K562 (cell line): ENCODE data around the gene ZNF442. TPM values are rescaled to one million over a fixed set of nuclear protein-coding genes. Genes with fewer than 3 reads are reported as not detected.
A peak's percentile ranks its signal among the peaks of the same experiment; 100 is the strongest.

Experiments
- ATAC-seq: fragments of 200-7000 bp; cut with Tn5 transposase; 3 replicates; pipeline ENCODE4 v1.9.1; 2020; ENCODE audit warnings: moderate library complexity
- BruUV-seq: library from RNA; stranded (reverse); fragments of 400-500 nt; replicated peaks from 2 replicates; lab custom pipeline; 2021; lab: Mats Ljungman, UMichigan
- CTCF ChIA-PET: fragments of 300-600 bp; formaldehyde crosslinking; extraction: SDS; loops from one replicate; lab custom pipeline; 2021; ENCODE audit warnings: low intra/inter-chr PET ratio; lab: Yijun Ruan, JAX
- POLR2A ChIA-PET: fragments of 300-600, 350-650 bp; sonication (Branson Sonifier 250); formaldehyde crosslinking; extraction: SDS; loops from one replicate; lab custom pipeline; 2021; ENCODE audit warnings: antibody characterized with exemption, inconsistent platforms; lab: Yijun Ruan, JAX
- DNase-seq, 4 experiments: peaks; one replicate each; pipeline versions ENCODE4 v3.0.0 to v3.0.0-alpha.2; 2011 to 2018; ENCODE audit warnings: low spot score in 3 of 4, mixed read lengths in 3 of 4; ENCODE audit errors: extremely low read depth in 1 of 4
- FAIRE-seq: peaks from 2 replicates; lab custom pipeline; 2011; peaks lifted over from hg19 to GRCh38; lab: Jason Lieb, UNC
- H2AFZ ChIP-seq: 2 replicates; pipeline ENCODE4 v1.6.0; 2011; ENCODE audit warnings: low read depth, low read length, control low read depth, inconsistent platforms
- H3K27ac ChIP-seq: fragments of 200-600 bp; 3 replicates; pipeline ENCODE4 v1.8.0; 2011; ENCODE audit warnings: low read depth, mild to moderate bottlenecking, control low read depth, inconsistent platforms, low read length, moderate library complexity, mixed read lengths; ENCODE audit errors: extremely low read depth
- H3K27me3 ChIP-seq, 2 experiments: fragments of 300-600 bp in 1 of 2; 2 replicates in 1 of 2; 3 replicates in 1 of 2; pipeline versions ENCODE4 v1.6.0 to v1.8.0; 2011; ENCODE audit warnings: inconsistent platforms in 2 of 2, low read length in 2 of 2, mild to moderate bottlenecking in 1 of 2, mixed read lengths in 1 of 2, moderate library complexity in 1 of 2; ENCODE audit not compliant: control insufficient read depth in 2 of 2, insufficient read depth in 2 of 2
- H3K36me3 ChIP-seq: fragments of 300-600 bp; 3 replicates; pipeline ENCODE4 v1.8.0; 2011; ENCODE audit warnings: mild to moderate bottlenecking, low read length, inconsistent platforms; ENCODE audit not compliant: control insufficient read depth, insufficient read depth
- H3K4me1 ChIP-seq, 2 experiments: fragments of 200-600 bp in 1 of 2; replicated peaks in 1 of 2; 2 replicates in 1 of 2; 3 replicates in 1 of 2; pipeline versions ENCODE4 v1.5.1 to v1.8.0; 2011; ENCODE audit warnings: inconsistent platforms in 2 of 2, low read length in 2 of 2, mild to moderate bottlenecking in 1 of 2, mixed read lengths in 1 of 2, moderate library complexity in 1 of 2; ENCODE audit not compliant: control insufficient read depth in 2 of 2, insufficient read depth in 2 of 2
- H3K4me2 ChIP-seq: 2 replicates; pipeline ENCODE4 v1.6.1; 2011; ENCODE audit warnings: low read length, control low read depth, inconsistent platforms, mixed read lengths; ENCODE audit not compliant: insufficient read depth
- H3K4me3 ChIP-seq: fragments of 200-600 bp; sonication (generic), shearing (Covaris generic); 2 replicates; pipeline ENCODE4 v1.5.1; 2016; ENCODE audit warnings: control low read depth, inconsistent platforms
- H3K79me2 ChIP-seq: fragments of 200-600 bp; 3 replicates; pipeline ENCODE4 v1.8.0; 2011; ENCODE audit warnings: low read length, inconsistent platforms; ENCODE audit not compliant: control insufficient read depth, insufficient read depth
- H3K9ac ChIP-seq, 2 experiments: 2 replicates each; pipeline versions ENCODE4 v1.6.0 to v1.6.1; 2011; ENCODE audit warnings: low read depth in 2 of 2, low read length in 2 of 2, control low read depth in 1 of 2, inconsistent platforms in 1 of 2, mild to moderate bottlenecking in 1 of 2, mixed read lengths in 1 of 2; ENCODE audit not compliant: insufficient read depth in 1 of 2
- H3K9me1 ChIP-seq: one replicate; pipeline ENCODE4 v1.6.0; 2011; ENCODE audit warnings: inconsistent platforms, mild to moderate bottlenecking, low read length, moderate library complexity; ENCODE audit not compliant: control insufficient read depth, insufficient read depth
- H3K9me3 ChIP-seq: replicated peaks from 2 replicates; pipeline ENCODE4 v1.5.1; 2011; ENCODE audit warnings: low read depth, low read length, inconsistent platforms; ENCODE audit not compliant: control insufficient read depth, insufficient read depth
- H4K20me1 ChIP-seq: replicated peaks from 2 replicates; pipeline ENCODE4 v1.6.1; 2011; ENCODE audit warnings: low read length, inconsistent platforms, mixed read lengths; ENCODE audit not compliant: control insufficient read depth, insufficient read depth
- ATF7 ChIP-seq: fragments of 450-650 bp; IDR thresholded peaks from 2 replicates; pipeline ENCODE4 v1.7.1; 2014; ENCODE audit warnings: mild to moderate bottlenecking, moderate library complexity
- FOXK2 ChIP-seq, 2 experiments: fragments of 450-650 bp; IDR thresholded peaks in 1 of 2; conservative IDR thresholded peaks in 1 of 2; 2 replicates each; pipeline ENCODE4 v1.6.1; 2016; ENCODE audit warnings: low read depth in 2 of 2, mild to moderate bottlenecking in 1 of 2
- JUND ChIP-seq, 2 experiments: IDR thresholded peaks; 2 replicates in 1 of 2; 3 replicates in 1 of 2; pipeline ENCODE4 v1.6.1; 2011; ENCODE audit warnings: borderline replicate concordance in 2 of 2, low read depth in 2 of 2, low read length in 2 of 2, improper control_type of control experiment in 1 of 2, missing biosample characterization in 1 of 2, missing genetic modification characterization in 1 of 2, missing genetic modification reagents in 1 of 2
- KAT7 ChIP-seq: sonication (generic); formaldehyde crosslinking; IDR thresholded peaks from 2 replicates; pipeline ENCODE4 v1.8.0; 2022; ENCODE audit warnings: missing genetic modification reagents, mild to moderate bottlenecking, borderline replicate concordance
- LEF1 ChIP-seq: fragments of 450-650 bp; IDR thresholded peaks from 2 replicates; pipeline ENCODE4 v1.6.1; 2016; ENCODE audit warnings: mild to moderate bottlenecking
- MTA2 ChIP-seq: fragments of 450-650 bp; IDR thresholded peaks from 2 replicates; pipeline ENCODE4 v1.6.1; 2016; ENCODE audit warnings: low read depth
- MYC ChIP-seq, 2 experiments: fragments of 250-450 bp in 1 of 2; sonication (Bioruptor Pico) in 1 of 2; IDR thresholded peaks; 2 replicates each; pipeline versions ENCODE4 v1.5.1 to v1.6.1; 2012 to 2021; ENCODE audit warnings: low read depth in 2 of 2, borderline replicate concordance in 1 of 2, improper control_type of control experiment in 1 of 2, low read length in 1 of 2, mild to moderate bottlenecking in 1 of 2, moderate library complexity in 1 of 2
- NEUROD1 ChIP-seq: fragments of 150-350 bp; IDR thresholded peaks from 2 replicates; pipeline ENCODE4 v1.6.1; 2014; ENCODE audit warnings: borderline replicate concordance, low read length, low read depth; ENCODE audit not compliant: partially characterized antibody
- PRPF4 ChIP-seq: fragments of 200-400 bp; formaldehyde crosslinking; IDR thresholded peaks from one replicate; pipeline ENCODE4 v1.6.1; 2017; ENCODE audit warnings: low read length, low read depth, mild to moderate bottlenecking; ENCODE audit not compliant: insufficient read depth, poor library complexity, severe bottlenecking
- RBM34 ChIP-seq: fragments of 200-400 bp; formaldehyde crosslinking; IDR thresholded peaks from 2 replicates; pipeline ENCODE4 v1.6.1; 2018; ENCODE audit warnings: low read length, borderline replicate concordance; ENCODE audit not compliant: insufficient read depth
- STAT5A ChIP-seq: IDR thresholded peaks from 2 replicates; pipeline ENCODE4 v1.6.1; 2012; ENCODE audit warnings: low read length, inconsistent platforms, borderline replicate concordance
- TRIM24 ChIP-seq, 2 experiments: fragments of 450-650 bp; IDR thresholded peaks; 2 replicates each; pipeline ENCODE4 v1.6.1; 2016
- WGBS: fragments of 100-300 bp; shearing (Covaris generic); methylation state at CpG from one replicate; pipeline ENCODE4 v1.1.6; 2016; ENCODE audit warnings: low coverage, mixed read lengths; ENCODE audit not compliant: insufficient coverage; ENCODE audit errors: missing lambda C conversion rate; 5-methylcytosine and 5-hydroxymethylcytosine counted together
- in situ Hi-C: fragments of 300-500 bp; cut with MboI; formaldehyde crosslinking; loops from 4 replicates; pipeline ENCODE4 v1.15.0; 2018; ENCODE audit warnings: inconsistent platforms, mixed read lengths
- intact Hi-C: fragments of 100-400 bp; cut with micrococcal nuclease; formaldehyde crosslinking; loops from 2 replicates; pipeline ENCODE4 v1.14.2; 2022
- polyA plus RNA-seq, 8 experiments: library from polyadenylated mRNA; depleted of rRNA in 4 of 8; stranded (reverse) in 5 of 8; unstranded in 3 of 8; fragments of >200 nt; fragmentation: Nextera tagmentation in 2 of 8; fragmentation: Illumina TruSeq in 1 of 8; extraction: Ambion mirVana in 2 of 8; extraction: Trizol in 1 of 8; gene quantifications; 2 replicates each; pipeline versions ENCODE4 v1.2.1 to v1.2.3, GENCODE V29; 2011 to 2014; ENCODE audit warnings: inconsistent platforms in 1 of 8, missing spikeins in 1 of 8
- total RNA-seq, 7 experiments: library from RNA; depleted of rRNA in 6 of 7; stranded (reverse); fragments of >200 nt in 6 of 7; fragmentation: Illumina TruSeq in 2 of 7; extraction: Trizol in 2 of 7; gene quantifications; 2 replicates each; pipeline versions ENCODE4 v1.2.1 to v1.2.3, GENCODE V29; 2011 to 2021; ENCODE audit warnings: low replicate concordance in 1 of 7
- TF ChIP-seq, protein P1 (sequence below): fragments of 200-400 bp; formaldehyde crosslinking; IDR thresholded peaks from 2 replicates; pipeline ENCODE4 v1.6.1; 2017; ENCODE audit warnings: mild to moderate bottlenecking, low read depth, low read length, moderate library complexity
- TF ChIP-seq, protein P2 (sequence below): fragments of 450-650 bp; IDR thresholded peaks from 2 replicates; pipeline ENCODE4 v1.6.1; 2016
- TF ChIP-seq, protein P3 (sequence below): IDR thresholded peaks from 3 replicates; pipeline ENCODE4 v1.6.1; 2011; ENCODE audit warnings: borderline replicate concordance, mild to moderate bottlenecking; ENCODE audit not compliant: insufficient read length, insufficient read depth

The ZNF442 gene
- total and polyA plus RNA-seq, 9 of the 15 experiments (the other 6 are each of a cell fraction or from before 2014, with no cell fraction given) = 1.7 to 7.0 (median 4.1) TPM

DNA sequence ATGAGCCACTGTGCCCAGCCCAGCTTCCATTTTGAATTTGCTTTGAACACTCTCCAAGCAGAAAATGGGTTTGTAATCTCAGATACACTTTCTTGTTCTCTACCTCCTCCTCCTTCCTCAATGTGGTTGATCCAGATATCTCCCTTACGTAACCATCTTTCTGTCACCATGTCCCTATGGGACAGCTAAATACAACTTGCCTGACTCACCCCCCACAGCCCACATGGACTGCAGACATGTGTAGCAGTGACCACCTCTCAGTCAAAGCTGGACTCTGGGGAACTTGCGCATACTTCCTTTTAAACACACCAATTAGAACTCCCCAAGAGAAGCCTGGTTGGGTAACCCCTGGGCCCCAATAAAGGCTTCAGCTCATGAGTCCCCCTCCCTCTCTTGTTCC, 46.4 kb upstream of the ZNF442 start:
- H3K9me3 ChIP-seq = no peaks in the 10 kb centered on the region; the same call in 1 of the 2 replicates
- H3K27ac ChIP-seq = peak overlapping the region; percentile 34; the same call in 1 of the 3 replicates
- H3K4me2 ChIP-seq = no peak overlapping the region; the same call in 1 of the 2 replicates
- WGBS = 30% methylated on average over 2 of the region's 2 CpGs
- intact Hi-C loops (no loop called here), in situ Hi-C loops (no loop called here)
- ChIA-PET CTCF (no interaction called here), POLR2A (interaction anchor here (0.9 kb wide), 1 partner anchor 9 kb away, joined by 7 read pairs; no protein-coding TSS in a partner anchor)
- ATAC-seq (peak; percentile 83), FAIRE-seq (peak; percentile 75), DNase-seq (peak in 2 of 4 experiments; percentile 52 to 53)
- BruUV-seq = no TSS peak
- no peaks in the 10 kb centered on the region for H3K9me1 ChIP-seq
- H3K36me3 ChIP-seq = no peaks in the 10 kb centered on the region
- H3K4me3 ChIP-seq = no peak overlapping the region
- H4K20me1 ChIP-seq = no peaks in the 10 kb centered on the region
- no peak overlapping the region for H3K9ac ChIP-seq
- no peaks in the 10 kb centered on the region for H3K79me2 ChIP-seq
- peak overlapping the region; percentile 52 for H2AFZ ChIP-seq
- H3K27me3 ChIP-seq = no peaks in the 10 kb centered on the region
- peaks cover 4 to 5% of the 10 kb centered on the region in 2 experiments; a peak in 4 of 5 replicates for H3K4me1 ChIP-seq
- TF ChIP-seq STAT5A (peak; percentile 43; the same call in 1 of the 2 replicates), RBM34 (no peak), MYC (IDR thresholded peaks at IDR 0.05; ENCODE audit: low read depth, low read length) (peak; percentile 49), MYC (CRISPR knock-in tag; IDR thresholded peaks at IDR 0.05; ENCODE audit: borderline replicate concordance, low read depth) (no peak), ATF7 (peak; percentile 58; the same call in 1 of the 2 replicates), KAT7 (CRISPR knock-in tag) (no peak), MTA2 (peak; percentile 62), TRIM24 (IDR thresholded peaks at IDR 0.05) (peak; percentile 51 to 84; a peak in 3 of 4 replicates), PRPF4 (no peak), LEF1 (0 out of 2 replicates have a peak, but pooled peaks have one; percentile 30), NEUROD1 (no peak), FOXK2 (conservative IDR thresholded peaks at IDR 0.05 in 1 of 2, IDR thresholded peaks at IDR 0.05 in 1 of 2; ENCODE audit: low read depth in 2 of 2) (peak; percentile 28 to 48; a peak in 2 of 4 replicates), JUND (IDR thresholded peaks at IDR 0.05; ENCODE audit: borderline replicate concordance, low read depth, low read length) (peak; percentile 56; the same call in 1 of the 2 replicates), JUND (tag; IDR thresholded peaks at IDR 0.05; ENCODE audit: borderline replicate concordance, low read depth, low read length) (no peak)
- TF ChIP-seq, protein P1, sequence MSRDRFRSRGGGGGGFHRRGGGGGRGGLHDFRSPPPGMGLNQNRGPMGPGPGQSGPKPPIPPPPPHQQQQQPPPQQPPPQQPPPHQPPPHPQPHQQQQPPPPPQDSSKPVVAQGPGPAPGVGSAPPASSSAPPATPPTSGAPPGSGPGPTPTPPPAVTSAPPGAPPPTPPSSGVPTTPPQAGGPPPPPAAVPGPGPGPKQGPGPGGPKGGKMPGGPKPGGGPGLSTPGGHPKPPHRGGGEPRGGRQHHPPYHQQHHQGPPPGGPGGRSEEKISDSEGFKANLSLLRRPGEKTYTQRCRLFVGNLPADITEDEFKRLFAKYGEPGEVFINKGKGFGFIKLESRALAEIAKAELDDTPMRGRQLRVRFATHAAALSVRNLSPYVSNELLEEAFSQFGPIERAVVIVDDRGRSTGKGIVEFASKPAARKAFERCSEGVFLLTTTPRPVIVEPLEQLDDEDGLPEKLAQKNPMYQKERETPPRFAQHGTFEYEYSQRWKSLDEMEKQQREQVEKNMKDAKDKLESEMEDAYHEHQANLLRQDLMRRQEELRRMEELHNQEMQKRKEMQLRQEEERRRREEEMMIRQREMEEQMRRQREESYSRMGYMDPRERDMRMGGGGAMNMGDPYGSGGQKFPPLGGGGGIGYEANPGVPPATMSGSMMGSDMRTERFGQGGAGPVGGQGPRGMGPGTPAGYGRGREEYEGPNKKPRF = no peak
- TF ChIP-seq, protein P2, sequence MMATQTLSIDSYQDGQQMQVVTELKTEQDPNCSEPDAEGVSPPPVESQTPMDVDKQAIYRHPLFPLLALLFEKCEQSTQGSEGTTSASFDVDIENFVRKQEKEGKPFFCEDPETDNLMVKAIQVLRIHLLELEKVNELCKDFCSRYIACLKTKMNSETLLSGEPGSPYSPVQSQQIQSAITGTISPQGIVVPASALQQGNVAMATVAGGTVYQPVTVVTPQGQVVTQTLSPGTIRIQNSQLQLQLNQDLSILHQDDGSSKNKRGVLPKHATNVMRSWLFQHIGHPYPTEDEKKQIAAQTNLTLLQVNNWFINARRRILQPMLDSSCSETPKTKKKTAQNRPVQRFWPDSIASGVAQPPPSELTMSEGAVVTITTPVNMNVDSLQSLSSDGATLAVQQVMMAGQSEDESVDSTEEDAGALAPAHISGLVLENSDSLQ = 0 out of 2 replicates have a peak, but pooled peaks have one; percentile 12
- TF ChIP-seq, protein P3, sequence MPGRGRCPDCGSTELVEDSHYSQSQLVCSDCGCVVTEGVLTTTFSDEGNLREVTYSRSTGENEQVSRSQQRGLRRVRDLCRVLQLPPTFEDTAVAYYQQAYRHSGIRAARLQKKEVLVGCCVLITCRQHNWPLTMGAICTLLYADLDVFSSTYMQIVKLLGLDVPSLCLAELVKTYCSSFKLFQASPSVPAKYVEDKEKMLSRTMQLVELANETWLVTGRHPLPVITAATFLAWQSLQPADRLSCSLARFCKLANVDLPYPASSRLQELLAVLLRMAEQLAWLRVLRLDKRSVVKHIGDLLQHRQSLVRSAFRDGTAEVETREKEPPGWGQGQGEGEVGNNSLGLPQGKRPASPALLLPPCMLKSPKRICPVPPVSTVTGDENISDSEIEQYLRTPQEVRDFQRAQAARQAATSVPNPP = no peak
